ENCODE data around the gene GRIP2.
"Not testable (repeated sequence)": the region's sequence is repeated elsewhere in the genome, so short reads cannot be mapped to it uniquely, and the experiment has no call there.

GRIP2 gene

DNA sequence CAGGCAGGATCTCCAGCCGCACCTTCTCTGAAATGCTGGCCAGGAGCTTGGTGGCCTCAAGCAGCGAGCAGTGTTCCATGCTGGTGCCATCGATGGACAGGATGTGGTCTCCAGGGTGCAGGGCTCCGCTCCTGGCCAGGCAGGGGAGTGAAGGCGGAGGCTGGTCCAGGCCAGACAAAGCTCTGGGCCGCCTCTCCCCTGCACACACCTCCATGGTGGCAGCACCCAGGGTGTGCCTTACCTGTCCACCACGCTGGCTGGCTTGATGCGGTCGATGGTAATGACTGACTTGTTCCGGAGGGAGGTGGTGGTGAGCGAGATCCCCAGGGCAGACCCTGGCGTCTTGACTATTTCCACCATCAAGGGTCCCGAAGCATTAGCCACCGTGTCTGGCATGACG, 20.0 kb downstream of the GRIP2 start:
- DNase-seq (ENCODE audit: low read depth), result no peak

DNA sequence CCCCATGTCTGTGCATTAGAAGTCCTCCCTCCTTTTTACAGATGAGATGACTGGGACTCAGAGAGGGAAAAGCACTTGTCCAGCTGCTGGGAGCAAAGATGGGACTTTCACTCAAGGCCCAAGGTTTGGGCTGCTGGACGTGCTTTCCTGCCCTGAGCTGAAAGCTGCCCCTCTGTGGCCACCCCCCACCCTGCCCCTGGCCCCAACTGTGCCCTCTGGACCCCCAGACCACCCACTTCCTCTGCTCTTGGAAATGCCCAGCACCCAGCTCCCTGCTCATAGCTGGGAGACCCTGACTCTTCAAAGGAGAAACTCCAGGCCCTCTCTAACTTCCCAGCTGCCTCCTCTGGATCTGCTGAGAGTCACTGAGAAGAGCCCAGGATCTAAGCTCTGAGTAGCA, 20.7 kb downstream of the GRIP2 start:
- no peak for DNase-seq (ENCODE audit: low read depth)

- no peak for DNase-seq (ENCODE audit: low read depth)
Measured at GRCh38 chr3:14518893-14519292, 21.2 kb downstream of the GRIP2 start.

DNA sequence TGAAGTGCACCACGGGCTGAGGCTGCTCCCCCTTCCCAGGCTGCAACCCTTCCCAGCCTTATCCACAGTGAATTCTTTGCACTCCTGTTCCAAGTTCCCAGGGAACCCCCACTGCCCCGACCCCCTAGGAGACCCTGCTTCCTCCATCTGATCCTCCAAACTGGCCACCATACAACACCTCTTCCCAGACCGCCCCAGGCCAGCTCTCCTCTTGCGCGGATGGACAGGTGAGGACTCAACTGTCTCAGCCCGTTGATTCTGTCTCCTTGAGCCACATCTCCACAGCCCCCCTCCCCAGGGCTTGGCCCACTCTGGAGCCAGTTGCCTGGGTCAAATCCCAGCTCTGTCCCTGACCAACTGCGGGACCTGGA, 21.7 kb downstream of the GRIP2 start:
- no peak for DNase-seq (ENCODE audit: low read depth)

- DNase-seq (ENCODE audit: low read depth), result no peak
Measured at GRCh38 chr3:14517601-14518431, 22.3 kb downstream of the GRIP2 start.

GRCh38 chr3:14516738-14517345, 23.3 kb downstream of the GRIP2 start:
- DNase-seq (ENCODE audit: low read depth), result no peak

DNA sequence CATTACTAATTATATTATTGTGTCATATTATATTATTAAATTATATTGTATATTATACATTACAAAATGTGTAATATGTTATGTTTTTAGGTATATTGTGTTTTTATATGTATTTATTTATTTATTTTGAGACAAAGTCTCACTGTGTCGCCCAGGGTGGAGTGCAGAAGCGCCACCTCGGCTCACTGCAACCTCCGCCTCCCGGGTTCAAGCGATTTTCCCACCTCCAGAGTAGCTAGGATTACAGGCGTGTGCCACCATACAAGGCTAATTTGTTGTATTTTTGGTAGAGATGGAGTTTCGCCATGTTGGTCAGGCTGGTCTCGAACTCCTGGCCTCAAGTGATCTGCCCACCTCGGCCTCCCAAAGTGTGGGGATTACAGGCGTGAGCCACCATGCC, 24.6 kb downstream of the GRIP2 start:
- DNase-seq (ENCODE audit: low read depth), result not testable (repeated sequence)

GRCh38 chr3:14514323-14514720, 25.8 kb downstream of the GRIP2 start:
- no peak for DNase-seq (ENCODE audit: low read depth)

DNA sequence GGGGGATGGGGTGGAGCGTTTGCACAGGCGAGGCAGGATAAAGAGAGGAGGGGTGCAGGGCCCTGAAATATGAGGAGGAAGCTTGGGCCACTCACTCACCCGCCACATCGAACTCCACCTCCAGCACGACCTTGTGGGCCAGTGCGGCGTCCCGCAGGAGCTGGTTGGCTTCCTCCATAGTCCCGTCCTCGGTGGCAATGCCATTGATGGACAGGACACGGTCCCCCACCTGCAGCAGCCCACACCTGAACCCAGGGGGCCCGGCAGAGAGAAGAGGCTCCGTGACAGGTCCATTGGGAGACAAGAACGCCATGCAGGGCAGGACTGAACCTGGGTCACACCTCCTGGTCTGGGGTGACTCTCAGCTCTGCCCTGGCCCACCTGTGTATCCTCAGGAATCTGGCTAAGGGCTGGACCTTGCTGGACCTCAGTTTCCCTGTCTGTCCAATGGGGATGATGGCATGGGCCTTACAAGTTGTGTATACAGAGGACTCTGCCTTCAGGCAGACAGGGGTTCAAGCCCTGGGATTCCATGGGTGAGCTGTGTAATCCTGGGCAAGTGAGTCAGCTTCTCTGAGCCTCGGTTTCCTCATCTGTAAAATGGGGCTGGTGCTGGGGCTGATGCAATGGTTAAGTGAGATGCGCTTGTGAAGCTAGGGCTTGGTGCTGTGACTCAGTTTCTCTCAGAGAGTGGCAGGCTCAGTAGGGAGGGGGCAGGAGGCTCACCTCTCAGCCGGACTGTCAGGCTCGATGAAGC, 26.4 kb downstream of the GRIP2 start:
- no peak for DNase-seq (ENCODE audit: low read depth)

DNA sequence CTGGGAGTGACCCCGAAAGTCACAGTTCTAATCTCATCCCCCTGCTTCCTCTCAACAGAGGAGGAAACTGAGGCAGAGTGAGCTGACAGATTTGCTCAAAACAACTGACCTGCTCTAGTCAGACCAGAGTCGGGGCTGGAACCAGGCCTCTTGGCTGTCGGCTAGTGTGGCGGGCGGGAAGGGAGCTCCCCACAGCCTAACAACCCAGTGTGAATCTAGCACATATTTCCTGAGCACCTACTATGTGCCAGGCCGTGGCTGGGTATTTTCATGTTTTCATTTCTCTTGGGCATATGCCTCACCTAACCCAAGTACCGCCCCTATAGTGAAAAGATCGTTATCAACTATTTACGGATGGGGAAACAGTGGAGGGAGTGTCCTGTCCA, 27.2 kb downstream of the GRIP2 start:
- no peak for DNase-seq (ENCODE audit: low read depth)

- DNase-seq (ENCODE audit: low read depth), result no peak
Measured at GRCh38 chr3:14512281-14512941, 27.7 kb downstream of the GRIP2 start.

GRCh38 chr3:14511623-14512280, 28.4 kb downstream of the GRIP2 start:
- no peak for DNase-seq (ENCODE audit: low read depth)

GRCh38 chr3:14510838-14511622, 29.1 kb downstream of the GRIP2 start:
- no peak for DNase-seq (ENCODE audit: low read depth)

GRCh38 chr3:14509796-14510100, 30.4 kb downstream of the GRIP2 start:
- no peak for DNase-seq (ENCODE audit: low read depth)

GRCh38 chr3:14508966-14509795, 31.0 kb downstream of the GRIP2 start:
- DNase-seq (ENCODE audit: low read depth), result peak; percentile 37

DNA sequence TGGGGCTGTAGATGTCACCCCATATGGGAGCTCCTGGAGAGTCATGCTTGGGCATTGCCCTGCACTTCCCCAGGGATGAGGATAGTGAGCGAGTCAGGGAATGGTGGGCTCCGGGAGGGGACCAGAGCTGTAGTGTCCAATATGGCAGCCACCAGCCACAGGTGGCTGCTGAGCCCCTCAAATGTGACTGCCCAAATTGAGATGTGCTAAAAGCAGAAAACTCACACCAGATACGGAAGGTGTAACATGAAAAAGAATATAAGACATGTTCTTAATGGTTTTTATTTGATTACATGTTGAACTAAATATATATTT, 31.7 kb downstream of the GRIP2 start:
- DNase-seq (ENCODE audit: low read depth), result no peak

- no peak for DNase-seq (ENCODE audit: low read depth)
Measured at GRCh38 chr3:14507757-14508504, 32.2 kb downstream of the GRIP2 start.

DNA sequence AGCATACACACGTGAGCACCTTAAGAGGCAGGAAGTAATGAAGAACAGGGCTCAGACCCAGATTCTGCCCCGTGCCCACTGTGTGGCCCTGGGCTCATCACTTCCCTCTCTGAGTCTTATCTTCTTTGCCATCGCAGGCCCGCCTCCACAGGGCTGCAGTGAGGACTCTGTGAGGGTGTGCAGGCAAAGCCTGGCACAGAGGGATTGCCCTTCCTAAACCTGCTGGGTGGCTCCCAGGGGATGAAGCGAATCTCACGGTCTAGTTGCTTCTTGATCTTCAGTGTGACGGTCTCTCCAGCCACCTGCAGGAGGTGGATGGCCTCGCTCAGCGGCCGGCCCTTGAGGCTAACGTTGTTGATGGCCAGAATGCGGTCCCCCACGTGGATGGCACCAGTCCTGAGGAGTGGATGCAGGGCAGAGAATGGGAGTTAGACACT, 32.8 kb downstream of the GRIP2 start:
- no peak for DNase-seq (ENCODE audit: low read depth)

- DNase-seq (ENCODE audit: low read depth), result no peak
Measured at GRCh38 chr3:14506626-14507304, 33.4 kb downstream of the GRIP2 start.

Data from T follicular helper cell (primary cell).